Suprapubic skin (tissue), 4 donors: ENCODE data around the gene FCN2. TPM values are rescaled to one million over a fixed set of nuclear protein-coding genes. Genes with fewer than 3 reads are reported as not detected.

Experiments used
- DNase-seq, 2 donors: peaks; one replicate each; pipeline ENCODE4 v3.0.0-alpha.2; 2019; ENCODE audit warnings: low spot score in 2 of 2
- H3K27ac ChIP-seq: fragments of 200-600 bp; sonication (generic); one replicate; pipeline ENCODE4 v1.5.1; 2019
- H3K27me3 ChIP-seq: fragments of 200-600 bp; sonication (generic); one replicate; pipeline ENCODE4 v1.5.1; 2019
- H3K36me3 ChIP-seq: fragments of 200-600 bp; sonication (generic); one replicate; pipeline ENCODE4 v1.5.1; 2019
- H3K4me1 ChIP-seq: fragments of 200-600 bp; sonication (generic); one replicate; pipeline ENCODE4 v1.5.1; 2019
- H3K4me3 ChIP-seq: fragments of 200-600 bp; sonication (generic); one replicate; pipeline ENCODE4 v1.5.1; 2019; ENCODE audit warnings: mild to moderate bottlenecking
- H3K9me3 ChIP-seq: fragments of 200-600 bp; sonication (generic); one replicate; pipeline ENCODE4 v1.5.1; 2019
- EP300 ChIP-seq: sonication (generic); formaldehyde crosslinking; IDR thresholded peaks from one replicate; pipeline ENCODE4 v1.6.1; 2017; ENCODE audit warnings: antibody characterized with exemption
- POLR2A ChIP-seq, 2 donors: fragments of 450-650 bp; IDR thresholded peaks; one replicate each; pipeline ENCODE4 v1.6.1; 2017; ENCODE audit warnings: antibody characterized with exemption in 2 of 2, mild to moderate bottlenecking in 2 of 2, moderate library complexity in 2 of 2
- POLR2AphosphoS5 ChIP-seq, 3 donors: sonication (generic); formaldehyde crosslinking; IDR thresholded peaks; one replicate each; pipeline ENCODE4 v1.6.1; 2017; ENCODE audit warnings: antibody characterized with exemption in 3 of 3
- WGBS: methylation state at CpG from one replicate; pipeline ENCODE4 v1.1.5; 2018; 5-methylcytosine and 5-hydroxymethylcytosine counted together
- total RNA-seq, 4 donors: library from RNA; depleted of rRNA; stranded (reverse); fragments of >200 nt; gene quantifications; one replicate each; pipeline ENCODE4 v1.1.0, GENCODE V29; 2016
- TF ChIP-seq, protein P1 (sequence below), 2 donors: fragments of 200-600 bp in 1 of 2; fragments of 450-650 bp in 1 of 2; sonication (generic) in 1 of 2; IDR thresholded peaks; one replicate each; pipeline ENCODE4 v1.5.1; 2016 to 2019; ENCODE audit warnings: antibody characterized with exemption in 2 of 2, mild to moderate bottlenecking in 1 of 2, moderate library complexity in 1 of 2

FCN2 gene
- total RNA-seq, 4 donors from 2014 or later, result 1.4 TPM; not detected in 3

GRCh38 chr9:134883040-134883782 lies 2.6 kb downstream of the FCN2 start:
- WGBS, result 88% methylated on average over 17 of the region's 18 CpGs

GRCh38 chr9:134884492-134884891 lies 3.9 kb downstream of the FCN2 start:
- H3K27me3 ChIP-seq, result peaks cover 9% of the 10 kb centered on the region
- no peaks in the 10 kb centered on the region for H3K9me3 ChIP-seq
- H3K36me3 ChIP-seq, result no peaks in the 10 kb centered on the region
- H3K27ac ChIP-seq, result no peak overlapping the region
- no peak for DNase-seq
- 87% methylated on average over 8 of the region's 8 CpGs for WGBS
- H3K4me1 ChIP-seq, result no peaks in the 10 kb centered on the region
- no peak overlapping the region for H3K4me3 ChIP-seq
- TF ChIP-seq POLR2A (IDR thresholded peaks at IDR 0.05) (no peak), POLR2AphosphoS5 (IDR thresholded peaks at IDR 0.05) (no peak), EP300 (no peak)
- TF ChIP-seq, protein P1, sequence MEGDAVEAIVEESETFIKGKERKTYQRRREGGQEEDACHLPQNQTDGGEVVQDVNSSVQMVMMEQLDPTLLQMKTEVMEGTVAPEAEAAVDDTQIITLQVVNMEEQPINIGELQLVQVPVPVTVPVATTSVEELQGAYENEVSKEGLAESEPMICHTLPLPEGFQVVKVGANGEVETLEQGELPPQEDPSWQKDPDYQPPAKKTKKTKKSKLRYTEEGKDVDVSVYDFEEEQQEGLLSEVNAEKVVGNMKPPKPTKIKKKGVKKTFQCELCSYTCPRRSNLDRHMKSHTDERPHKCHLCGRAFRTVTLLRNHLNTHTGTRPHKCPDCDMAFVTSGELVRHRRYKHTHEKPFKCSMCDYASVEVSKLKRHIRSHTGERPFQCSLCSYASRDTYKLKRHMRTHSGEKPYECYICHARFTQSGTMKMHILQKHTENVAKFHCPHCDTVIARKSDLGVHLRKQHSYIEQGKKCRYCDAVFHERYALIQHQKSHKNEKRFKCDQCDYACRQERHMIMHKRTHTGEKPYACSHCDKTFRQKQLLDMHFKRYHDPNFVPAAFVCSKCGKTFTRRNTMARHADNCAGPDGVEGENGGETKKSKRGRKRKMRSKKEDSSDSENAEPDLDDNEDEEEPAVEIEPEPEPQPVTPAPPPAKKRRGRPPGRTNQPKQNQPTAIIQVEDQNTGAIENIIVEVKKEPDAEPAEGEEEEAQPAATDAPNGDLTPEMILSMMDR (IDR thresholded peaks at IDR 0.05), result no peak

More at GRCh38 chr9:134883040-134883782, 2.6 kb downstream of the FCN2 start:
- H3K27me3 ChIP-seq, result peaks cover 9% of the 10 kb centered on the region
- DNase-seq, result no peak
- no peak for TF ChIP-seq EP300
- no peak overlapping the region for H3K27ac ChIP-seq
- H3K4me1 ChIP-seq, result no peaks in the 10 kb centered on the region
- no peak overlapping the region for H3K4me3 ChIP-seq
- H3K36me3 ChIP-seq, result no peaks in the 10 kb centered on the region
- no peaks in the 10 kb centered on the region for H3K9me3 ChIP-seq

DNA sequence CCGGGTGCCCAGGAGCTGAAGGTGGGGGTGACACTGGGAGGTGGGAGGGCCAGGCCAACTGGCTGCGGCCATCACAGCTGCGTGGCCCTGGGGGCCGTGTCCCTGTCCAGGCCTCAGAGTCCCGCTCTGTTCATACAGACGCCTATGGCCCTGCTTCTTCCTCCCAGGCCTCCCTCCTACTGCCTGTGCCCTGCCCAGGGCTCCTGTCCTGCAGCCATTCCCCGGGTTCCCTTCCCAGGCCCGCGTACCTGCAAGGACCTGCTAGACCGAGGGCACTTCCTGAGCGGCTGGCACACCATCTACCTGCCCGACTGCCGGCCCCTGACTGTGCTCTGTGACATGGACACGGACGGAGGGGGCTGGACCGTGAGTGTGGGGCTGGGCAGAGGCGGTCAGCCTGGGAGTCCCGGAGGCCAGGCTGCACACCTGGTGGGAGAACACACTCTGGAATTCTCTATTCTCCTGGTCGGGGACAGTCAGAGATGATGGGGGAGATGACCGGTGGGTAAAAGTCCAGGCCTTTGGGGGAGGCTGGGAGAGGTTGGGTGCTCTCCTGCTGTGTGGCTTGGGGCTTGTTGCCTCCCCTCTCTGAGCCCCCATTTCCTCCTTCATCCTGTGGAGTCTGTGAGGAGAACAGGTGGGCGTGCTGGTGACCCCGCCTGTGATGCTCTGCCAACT lies 4.5 kb downstream of the FCN2 start:
- WGBS, result 93% methylated on average over 21 of the region's 22 CpGs

DNA sequence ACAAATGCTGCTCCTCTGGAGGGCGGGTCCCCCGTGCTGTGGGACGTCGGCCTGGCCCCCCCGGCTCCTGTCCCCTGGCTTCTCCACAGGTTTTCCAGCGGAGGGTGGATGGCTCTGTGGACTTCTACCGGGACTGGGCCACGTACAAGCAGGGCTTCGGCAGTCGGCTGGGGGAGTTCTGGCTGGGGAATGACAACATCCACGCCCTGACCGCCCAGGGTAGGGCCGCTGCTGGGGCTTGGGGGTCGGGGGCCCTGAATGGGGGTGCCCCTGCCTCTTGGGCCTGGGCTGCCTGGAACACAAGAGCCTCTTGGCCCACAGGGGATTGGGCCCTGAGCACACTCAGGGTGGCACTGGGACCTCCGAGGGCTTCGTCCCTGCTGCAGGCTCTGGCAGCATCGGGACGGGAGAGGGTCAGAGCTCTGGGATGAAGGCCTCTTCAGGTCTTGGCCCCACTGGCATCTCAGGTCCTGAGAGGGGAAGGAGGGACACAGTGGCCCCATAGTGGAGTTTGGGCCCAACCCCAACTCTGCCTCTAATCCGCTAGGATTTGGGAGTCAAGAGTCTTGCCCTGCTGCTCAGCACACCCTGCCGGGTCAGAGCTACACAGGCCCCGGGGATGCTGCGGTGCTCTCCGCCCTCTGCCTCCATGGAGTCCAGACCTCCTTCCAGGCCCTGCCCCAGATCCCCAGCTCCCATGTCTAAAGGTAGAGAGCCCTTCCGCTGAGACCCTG lies 5.2 kb downstream of the FCN2 start:
- no peak overlapping the region for H3K4me3 ChIP-seq
- TF ChIP-seq POLR2AphosphoS5 (IDR thresholded peaks at IDR 0.05), result no peak
- TF ChIP-seq EP300, result no peak
- TF ChIP-seq, protein P1 (IDR thresholded peaks at IDR 0.05), result no peak
- H3K27me3 ChIP-seq, result peaks cover 5% of the 10 kb centered on the region
- no peaks in the 10 kb centered on the region for H3K4me1 ChIP-seq
- H3K27ac ChIP-seq, result no peak overlapping the region
- no peak for DNase-seq
- no peaks in the 10 kb centered on the region for H3K9me3 ChIP-seq
- no peaks in the 10 kb centered on the region for H3K36me3 ChIP-seq
- WGBS, result 82% methylated on average over 14 of the region's 24 CpGs

More for the DNA sequence above, 4.5 kb downstream of the FCN2 start:
- Histone ChIP-seq H3K9me3 (no peaks in the 10 kb centered on the region), H3K27me3 (peaks cover 9% of the 10 kb centered on the region), H3K36me3 (no peaks in the 10 kb centered on the region), H3K27ac (no peak overlapping the region), H3K4me1 (no peaks in the 10 kb centered on the region), H3K4me3 (no peak overlapping the region)
- TF ChIP-seq, protein P1 (IDR thresholded peaks at IDR 0.05), result no peak
- TF ChIP-seq EP300 (no peak), POLR2A (IDR thresholded peaks at IDR 0.05) (no peak), POLR2AphosphoS5 (IDR thresholded peaks at IDR 0.05) (no peak)
- no peak for DNase-seq

GRCh38 chr9:134886413-134886913 lies 5.9 kb downstream of the FCN2 start:
- Histone ChIP-seq H3K9me3 (no peaks in the 10 kb centered on the region), H3K27ac (no peak overlapping the region), H3K36me3 (no peaks in the 10 kb centered on the region), H3K4me3 (no peak overlapping the region), H3K4me1 (no peaks in the 10 kb centered on the region), H3K27me3 (no peaks in the 10 kb centered on the region)
- DNase-seq, result no peak
- 100% methylated on average over 10 of the region's 11 CpGs for WGBS
- TF ChIP-seq, protein P1 (IDR thresholded peaks at IDR 0.05), result no peak
- TF ChIP-seq POLR2A (IDR thresholded peaks at IDR 0.05) (no peak), EP300 (no peak), POLR2AphosphoS5 (IDR thresholded peaks at IDR 0.05) (no peak)
